HG02759 (cell line): ENCODE measurements around the gene GRIP2.

Experiments used
- ATAC-seq: cut with Tn5 transposase; IDR thresholded peaks from one replicate; pipeline ENCODE4 v1.9.1; 2021; ENCODE audit warnings: mild to moderate bottlenecking, moderate library complexity; ENCODE audit not compliant: unreplicated experiment

GRIP2 gene

DNA sequence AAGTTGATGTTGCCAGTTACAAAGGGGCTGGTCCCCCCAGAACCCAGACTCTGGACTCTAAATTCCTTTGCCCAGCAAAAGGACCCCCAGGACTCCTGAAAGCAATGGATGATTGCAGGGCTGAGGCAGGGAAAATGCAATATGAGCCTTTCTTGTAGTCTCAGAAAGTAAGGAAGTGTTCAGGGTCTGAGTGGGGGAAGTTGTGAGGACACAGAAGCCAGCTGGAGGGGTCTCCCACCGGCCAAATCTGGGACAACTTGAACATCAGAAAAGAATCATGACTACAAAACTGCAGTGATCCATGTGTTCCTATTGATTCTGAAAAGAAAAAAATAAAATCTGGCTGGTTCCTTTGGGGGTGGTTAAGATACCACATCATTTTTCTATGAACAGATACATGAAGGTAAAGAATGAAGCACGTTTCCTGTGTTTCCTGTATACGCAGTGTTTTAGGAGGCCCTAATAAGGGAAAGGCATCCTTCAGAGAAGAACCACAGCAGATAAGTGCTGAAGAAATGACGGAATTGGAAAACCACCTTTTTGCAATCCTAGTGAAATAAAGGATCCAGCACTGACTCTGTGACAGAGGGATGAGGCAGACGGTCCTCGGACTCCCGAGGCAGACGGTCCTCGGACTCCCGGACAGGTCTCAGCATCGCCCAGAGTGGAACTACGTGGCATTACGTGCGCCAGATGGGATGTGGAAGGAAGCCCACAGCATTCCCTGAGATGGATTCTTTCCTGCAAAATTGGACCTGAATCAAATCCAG lies 22.2 kb upstream of the GRIP2 start:
- ATAC-seq: no peak

DNA sequence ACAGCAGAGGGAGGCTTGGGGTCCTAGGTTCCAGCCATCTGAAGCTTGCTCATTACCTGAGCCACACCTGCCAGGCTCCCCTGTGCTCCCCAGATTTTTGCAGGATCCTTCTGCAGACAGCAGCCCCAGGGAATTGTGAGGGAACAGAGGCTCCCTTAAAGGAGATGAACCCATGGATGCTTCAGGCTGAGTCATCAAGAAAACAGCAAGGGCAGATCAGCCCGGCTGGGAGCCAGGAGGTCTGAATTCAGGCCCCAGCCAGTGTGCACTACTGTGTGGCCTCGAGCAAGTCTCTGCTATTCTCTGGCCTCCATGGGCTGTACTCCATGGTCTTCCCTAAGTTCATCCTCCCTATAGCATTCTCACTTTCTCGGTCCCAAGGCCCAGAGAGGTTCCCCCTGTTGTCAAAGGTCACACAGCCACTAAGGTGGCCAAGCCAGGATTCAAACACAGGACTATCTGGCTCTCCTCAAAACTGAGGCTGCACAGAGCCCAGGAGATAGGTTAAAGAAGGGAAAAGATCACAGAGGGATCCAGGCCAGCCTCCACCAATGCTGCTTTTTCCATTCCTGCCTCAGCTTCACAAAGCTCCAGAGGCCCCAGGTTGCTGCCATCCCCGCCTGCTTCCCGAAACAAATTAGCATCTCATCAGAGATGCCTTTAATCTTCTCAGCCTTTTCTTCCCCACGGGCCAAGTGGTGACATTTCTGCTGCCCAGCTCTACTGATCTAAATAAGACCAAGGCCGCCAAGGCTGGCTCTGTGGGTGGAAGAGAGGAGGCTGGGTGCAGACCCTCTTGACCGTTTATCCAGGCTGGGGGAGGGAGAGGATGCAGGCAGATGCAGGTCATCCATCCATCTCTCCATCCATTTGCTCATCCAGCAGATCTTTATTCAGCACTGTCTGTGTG lies 21.2 kb upstream of the GRIP2 start:
- no peak for ATAC-seq

DNA sequence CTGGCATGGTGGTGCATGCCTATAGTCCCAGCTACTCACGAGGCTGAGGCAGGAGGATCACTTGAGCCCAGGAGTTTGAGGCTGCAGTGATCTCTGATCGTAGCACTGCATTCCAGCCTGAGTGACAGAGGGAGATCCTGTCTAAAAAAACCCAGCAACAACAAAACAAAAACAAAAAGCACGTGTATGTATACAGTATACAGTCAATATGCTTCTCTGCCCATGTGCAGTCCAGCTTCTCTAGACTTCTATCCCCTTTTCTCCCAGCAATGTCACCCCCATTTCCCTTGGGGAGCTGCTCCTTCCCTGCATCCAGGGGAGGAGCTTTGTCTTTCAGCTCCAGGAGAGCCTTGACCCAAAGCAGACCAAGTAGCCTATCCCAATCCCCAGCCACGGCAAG lies 20.0 kb upstream of the GRIP2 start:
- no peak for ATAC-seq

DNA sequence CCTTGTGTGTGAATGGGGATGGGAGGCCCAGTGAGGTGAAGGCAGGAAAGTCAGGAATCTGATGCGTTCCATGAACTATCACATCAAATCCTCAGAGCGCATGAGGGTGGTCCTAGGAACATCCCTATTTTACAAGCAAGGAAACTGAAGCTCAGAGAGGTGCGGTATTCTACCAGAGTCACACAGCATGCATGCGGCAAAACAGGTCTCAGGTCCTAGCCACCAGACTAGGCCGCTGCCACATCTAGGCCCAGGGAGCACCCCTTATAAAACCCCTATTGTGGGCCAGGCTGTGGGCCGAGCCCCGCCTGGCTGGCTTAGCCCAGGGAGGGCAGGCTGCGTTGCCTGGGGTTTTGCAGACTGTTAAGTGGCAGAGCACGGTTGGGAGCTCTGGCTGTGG lies 17.9 kb upstream of the GRIP2 start:
- no peak for ATAC-seq

DNA sequence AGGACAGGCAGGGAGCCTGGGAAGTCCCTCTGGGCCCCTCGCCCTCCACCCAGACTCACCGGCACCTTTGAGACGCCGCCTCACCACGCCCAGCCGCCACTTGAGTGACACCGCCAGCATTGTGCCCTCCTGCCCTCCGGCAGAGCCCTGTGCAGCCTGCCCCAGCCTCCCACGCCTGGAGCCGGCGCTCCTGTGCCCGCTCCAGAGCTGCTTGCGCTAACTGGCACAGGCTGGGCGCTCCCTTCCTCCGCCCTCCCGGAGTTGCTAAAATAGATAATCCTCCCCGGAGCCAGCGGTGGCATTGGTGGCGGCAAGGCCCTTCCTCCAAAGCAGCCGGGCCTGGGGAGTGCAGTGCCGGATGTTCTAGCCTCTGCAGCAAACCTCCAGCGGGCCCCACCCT lies 15.7 kb upstream of the GRIP2 start:
- ATAC-seq: no peak

DNA sequence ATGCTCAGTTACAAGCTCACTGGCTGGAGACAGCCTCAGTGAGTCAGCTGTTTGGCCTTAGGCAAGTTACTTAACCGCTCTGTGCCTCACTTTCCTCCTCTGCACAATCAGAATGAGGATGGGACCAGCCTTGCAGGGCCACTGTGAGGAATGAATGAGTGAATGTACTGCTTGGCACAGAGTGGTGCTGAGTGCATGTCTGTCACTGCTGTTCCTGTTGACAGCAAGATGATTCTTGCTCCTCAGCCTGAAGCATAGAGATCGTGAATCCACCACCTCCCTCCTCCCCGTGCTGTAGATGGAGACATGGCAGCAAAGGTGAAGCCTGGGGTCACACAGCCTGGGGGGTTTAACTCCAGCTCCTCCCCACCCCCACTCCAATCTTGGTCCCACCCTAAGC lies 14.6 kb upstream of the GRIP2 start:
- ATAC-seq: no peak

DNA sequence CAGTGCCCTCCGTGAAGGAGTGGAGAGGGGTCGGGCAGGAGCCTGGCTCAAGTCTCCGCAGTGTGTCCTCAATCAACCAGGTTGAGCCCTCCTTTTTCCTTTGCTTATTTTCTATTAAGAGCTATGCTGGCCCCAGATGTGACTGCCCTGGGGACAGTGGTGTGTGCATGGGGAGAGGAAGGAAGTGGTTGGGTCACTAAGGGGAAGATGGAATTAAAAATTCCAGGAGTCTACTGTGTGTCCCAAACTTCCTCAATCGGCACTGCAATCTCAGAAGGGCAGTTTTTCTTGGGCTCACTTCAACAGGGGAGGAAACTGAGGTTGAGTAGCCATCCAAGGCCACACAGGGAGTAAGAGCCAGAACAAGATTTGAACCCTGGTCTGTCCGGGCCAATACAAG lies 13.7 kb upstream of the GRIP2 start:
- ATAC-seq: no peak

DNA sequence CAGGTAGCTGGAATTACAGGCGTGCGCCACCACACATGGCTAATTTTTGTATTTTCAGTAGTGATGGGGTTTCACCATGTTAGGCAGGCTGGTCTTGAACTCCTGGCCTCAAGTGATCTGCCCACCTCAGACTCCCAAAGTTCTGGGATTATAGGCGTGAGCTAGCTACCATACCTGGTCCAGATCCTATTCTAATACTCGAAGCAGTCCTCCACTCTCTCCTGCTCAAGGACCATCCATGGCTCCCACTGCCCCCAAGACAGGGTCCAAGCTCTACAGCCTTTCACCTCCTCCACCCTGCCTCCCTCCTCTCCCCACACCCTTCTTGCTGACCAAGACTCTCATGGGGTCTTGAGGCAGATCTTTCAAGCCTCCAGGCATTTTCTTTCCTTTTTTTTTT lies 12.6 kb upstream of the GRIP2 start:
- no peak for ATAC-seq

DNA sequence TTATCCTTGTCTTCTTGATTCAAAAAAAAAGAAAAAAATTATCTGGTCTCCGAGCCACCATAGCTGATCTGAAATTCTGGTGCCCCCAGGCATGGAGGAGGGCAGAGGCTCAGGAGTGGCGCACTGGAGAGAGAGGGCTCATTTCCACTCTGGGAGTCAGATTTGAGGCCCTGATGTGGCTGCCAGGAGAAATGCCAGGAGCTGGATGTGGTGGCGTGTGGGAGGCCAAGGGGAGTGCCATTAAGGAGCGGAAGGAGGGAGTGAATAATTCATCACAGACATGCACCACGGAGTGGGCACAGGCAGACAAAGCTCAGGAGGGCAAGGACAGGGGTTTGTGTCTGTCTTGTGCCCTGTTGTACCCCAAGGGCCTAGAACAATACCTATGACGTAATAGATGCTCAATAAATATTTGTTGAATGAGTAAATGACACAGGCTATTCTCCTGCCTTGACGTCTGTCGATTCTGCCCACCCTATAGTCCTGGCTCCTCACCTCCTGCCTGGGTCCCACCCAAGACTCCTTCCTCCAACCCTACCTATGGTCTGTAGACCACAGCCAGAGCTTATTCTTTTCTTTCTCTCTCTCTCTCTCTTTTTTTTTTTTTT lies 12.0 kb upstream of the GRIP2 start:
- ATAC-seq: no peak

DNA sequence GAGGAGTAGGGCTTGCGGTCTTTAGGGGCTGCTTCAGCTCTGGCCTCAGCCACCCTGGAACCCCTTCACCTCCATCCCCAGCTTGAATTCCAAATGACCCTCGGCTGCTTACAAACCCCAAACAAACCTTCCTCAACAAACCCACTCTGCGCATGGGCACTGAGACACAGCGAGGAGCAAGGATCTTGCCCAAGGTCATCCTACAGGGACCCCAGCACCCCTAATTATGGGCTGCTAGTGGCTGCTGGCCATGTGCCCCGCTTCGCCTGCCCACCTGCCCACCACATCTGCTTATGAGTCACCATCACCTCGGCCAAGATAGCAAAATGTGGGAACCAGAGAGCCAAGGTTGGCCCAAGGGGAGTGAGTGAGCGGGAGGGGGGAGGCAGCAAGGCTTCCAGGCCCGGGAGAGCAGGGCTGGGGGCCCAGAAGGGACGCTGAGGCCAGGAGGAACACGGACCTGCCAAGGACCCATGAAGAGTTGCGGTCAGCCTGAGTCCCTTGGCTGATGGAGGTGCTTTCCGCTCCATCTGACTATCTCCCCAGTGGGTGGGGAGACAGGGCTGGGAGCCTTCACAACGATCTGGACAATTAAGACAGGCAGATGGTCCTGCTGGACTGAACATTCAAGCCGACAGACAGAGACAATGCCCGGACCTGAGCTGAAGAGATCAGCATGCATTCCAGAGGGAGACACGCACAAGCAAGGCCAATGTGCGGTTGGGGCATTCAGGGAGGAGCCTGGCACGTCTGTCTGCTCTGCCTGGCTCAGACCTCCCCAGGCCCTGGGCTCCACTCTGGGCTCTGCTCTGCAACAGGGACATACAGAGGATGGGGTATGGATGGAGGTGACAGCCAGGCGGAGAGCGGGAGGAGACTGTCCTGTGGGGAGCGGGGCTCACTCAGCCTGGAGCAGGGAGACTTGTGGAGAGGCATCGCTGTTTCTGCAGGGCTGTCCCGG lies 10.8 kb upstream of the GRIP2 start:
- ATAC-seq: no peak

DNA sequence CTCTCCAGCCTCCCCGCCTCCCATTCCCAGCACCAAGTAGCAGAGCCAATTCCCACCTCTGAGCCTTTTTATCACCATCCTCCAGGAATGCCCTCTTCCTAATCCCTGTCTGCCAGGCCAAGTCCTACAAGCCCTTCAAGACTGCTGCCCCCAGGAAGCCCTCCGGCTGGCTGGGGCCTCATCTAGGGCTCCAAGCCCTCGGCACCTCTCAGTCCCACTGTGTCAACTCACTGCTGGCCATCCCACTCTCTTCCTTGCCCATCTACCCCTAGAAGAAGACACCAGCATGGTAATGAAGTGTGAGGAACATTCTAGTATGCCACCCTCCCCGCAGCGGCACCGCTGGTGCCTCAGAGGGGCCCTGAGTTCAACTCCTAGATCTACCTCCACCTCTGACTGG lies 10.0 kb upstream of the GRIP2 start:
- ATAC-seq: no peak

DNA sequence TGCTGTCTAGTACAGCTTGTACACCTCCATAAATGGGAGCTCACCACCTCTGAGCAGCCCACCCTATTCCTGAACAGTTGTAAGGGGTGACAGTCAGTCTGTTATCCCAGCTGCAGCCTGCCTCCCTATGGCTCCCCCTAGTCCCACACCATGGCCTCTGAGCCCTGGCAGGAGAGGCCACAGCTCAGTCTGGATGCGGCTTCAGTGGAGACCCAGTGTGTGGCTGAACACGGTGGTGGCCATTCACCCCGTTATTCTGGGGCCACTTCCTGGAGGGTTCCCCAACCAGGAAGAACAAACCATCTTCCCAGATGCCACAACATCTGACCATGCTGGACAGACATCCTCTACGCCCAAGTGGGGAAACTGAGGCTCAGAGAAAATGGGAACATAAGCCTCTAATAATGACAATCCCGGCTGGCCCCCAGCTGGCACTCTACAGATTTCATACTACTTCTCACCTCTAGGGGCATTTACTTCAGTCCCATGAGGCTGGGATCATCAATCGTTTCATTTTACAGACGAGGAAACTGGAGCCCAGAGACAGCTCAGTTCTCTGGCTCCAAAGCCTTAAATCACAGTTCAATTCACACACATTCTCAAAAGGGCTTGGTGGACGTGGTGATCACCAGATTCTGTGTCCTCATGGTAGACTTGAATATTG lies 9.2 kb upstream of the GRIP2 start:
- ATAC-seq: no peak

DNA sequence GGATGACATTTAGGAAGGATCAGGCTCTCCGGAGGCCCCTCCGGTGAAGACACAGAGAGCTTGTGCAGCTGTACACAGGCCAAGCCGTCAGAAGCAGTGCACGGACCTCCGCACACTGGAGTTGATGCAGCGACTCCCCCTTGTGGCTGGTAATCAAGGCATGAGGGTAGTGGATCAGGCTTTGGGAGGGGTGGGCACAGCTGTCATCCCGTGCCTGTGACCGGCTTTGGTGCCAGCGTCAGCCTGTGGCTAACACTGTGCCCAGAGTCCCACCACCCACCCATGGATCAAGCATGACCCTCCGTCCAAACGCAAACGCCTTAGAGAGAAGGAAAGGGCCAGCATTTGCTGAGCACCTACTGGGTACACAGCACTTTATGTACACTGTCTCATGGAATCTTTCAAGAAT lies 8.2 kb upstream of the GRIP2 start:
- no peak for ATAC-seq

DNA sequence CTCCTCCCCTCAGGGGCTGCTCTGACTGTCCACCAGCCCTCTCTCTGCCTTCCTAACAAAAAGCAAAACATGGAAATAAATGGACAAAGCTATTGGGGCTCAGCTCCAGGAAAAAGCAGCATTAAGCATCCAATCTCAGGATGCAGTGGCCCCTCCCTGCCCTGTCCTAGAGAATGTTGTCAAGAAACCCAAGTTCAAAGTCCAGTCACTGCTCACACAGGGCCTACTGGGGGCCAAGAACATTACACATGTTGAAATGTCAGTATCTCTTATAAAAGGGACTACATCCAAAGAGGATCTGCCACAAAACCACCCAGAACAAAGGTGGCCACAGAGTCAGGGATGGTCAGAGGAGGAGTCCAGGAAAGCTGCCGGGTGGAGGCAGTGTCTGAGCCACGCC lies 7.6 kb upstream of the GRIP2 start:
- ATAC-seq: no peak

DNA sequence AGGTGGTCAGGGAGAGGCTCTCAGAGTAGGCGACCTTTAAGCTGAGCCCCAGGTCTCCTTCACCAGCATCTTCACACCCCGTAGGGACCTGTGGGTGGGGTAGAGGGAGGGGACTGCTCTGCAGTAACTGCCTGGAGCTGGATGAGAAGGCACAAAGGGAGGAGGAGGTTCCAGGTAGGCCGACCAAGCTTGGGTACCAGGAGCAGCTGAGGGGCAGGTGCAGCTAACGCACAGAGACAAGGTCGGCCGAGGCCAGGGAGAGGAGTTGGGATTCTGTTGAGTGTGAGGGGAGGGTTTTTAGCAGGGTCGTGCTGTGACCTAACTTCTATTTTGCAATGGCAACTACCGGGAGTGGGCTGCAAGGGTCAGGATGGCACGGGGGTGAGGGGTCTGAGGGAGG lies 5.9 kb upstream of the GRIP2 start:
- no peak for ATAC-seq

DNA sequence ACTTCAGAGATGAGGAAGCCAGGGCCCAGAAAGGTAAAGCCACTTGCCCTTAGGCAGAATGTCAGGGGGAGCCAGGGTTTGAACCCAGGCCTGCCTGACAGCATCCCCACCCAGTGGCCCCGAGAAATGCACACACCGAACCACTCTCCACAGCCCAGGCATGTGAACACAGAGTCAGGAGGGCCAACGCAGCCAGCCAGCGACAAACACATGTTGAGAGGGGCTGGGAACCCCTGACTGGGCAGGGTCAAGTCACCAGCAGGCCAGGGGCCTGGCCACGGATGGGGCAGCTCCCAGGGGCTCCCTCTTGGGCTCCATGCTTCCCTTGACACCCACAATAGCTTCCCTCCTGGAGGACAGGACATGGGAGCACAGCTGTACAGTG lies 5.1 kb upstream of the GRIP2 start:
- ATAC-seq: no peak

DNA sequence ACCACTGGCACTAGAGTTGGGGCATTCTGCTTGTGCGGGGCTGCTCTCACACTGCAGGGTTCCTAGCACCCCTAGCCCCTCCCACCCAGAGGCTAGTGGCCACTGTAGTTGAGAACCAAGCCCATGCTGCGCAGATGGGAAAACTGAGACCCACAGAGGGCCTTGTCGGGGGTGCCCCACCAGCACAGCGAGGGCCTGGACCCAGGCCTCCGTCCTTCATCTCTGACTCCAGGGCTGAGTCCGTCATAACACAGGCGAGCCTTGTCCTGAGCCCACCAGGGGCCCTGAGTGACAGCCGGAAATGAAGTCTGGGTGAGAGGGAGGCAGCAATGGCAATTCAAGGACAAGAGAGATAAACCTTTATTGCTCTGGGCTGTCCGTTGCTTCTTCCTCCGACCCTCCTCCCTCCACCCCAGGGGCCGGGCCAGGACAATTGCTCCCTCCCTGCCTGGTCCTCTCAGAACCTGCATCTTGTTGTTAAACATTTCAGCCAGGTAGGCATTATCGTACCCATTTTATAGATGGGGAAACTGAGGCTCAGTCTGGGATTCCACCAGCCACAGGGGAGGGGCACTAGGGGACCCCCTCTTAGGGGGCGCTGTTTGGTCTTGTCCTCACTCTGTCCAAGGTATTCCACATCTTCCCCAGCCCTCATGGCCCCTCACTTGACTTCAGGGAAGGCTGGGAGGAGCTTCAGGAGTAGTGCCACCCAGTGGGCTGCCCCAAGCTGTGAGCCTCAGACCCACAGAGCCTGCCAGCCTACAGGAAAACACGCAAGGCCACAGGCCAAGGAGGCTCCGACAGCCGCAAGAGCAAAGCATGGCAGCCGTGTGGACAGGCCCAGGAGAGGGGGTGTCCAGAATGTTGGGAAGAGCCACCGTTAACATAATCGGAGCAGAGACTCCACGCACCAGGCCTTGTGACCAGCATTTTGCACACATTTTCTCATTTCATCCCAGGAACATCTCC lies 4.4 kb upstream of the GRIP2 start:
- no peak for ATAC-seq

DNA sequence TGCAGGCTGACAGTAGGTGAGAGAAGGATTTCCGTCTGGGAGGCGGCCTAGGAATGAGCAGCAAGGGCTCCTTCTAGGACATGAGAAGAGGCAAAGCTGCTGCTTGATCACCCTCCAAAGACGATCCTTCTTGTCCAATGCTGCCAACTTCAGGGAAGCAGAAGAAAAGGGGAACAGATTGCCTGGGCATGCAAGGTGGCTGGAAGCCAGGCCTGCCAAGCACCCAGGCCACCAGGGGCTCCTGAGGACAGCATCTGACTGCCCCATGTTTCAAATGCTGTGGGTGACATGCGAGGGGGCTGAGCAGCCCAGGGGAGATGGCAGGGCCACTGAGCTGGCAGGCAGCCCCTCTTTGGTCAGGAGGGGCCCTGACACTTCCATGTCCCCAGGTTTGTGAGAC lies 3.3 kb upstream of the GRIP2 start:
- no peak for ATAC-seq

DNA sequence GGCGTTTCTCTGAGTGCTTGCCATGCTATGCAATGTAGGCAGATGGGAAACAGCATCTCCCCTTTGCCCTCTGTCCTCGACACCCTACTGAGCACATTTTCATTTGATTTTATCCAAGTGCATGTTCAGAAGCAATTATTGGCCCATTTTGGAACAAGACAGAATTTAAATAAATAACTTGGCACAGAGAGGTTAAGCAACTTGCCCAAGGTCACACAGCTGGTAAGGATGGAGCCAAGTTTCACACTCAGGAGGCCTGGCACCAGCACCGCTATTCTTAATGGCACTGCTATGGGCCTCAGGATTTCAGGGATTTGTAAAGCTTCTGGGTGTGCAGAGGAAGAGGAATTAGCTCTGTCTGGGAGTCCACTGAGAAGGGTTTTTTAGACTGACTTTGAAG lies 2.5 kb upstream of the GRIP2 start:
- no peak for ATAC-seq
